Urothelium cell line (cell line): Measurements from ENCODE around the gene PRR30.
"Not testable (repeated sequence)": the region's sequence is repeated elsewhere in the genome, so short reads cannot be mapped to it uniquely, and the experiment has no call there.

Experiments
- DNase-seq: peaks from one replicate; pipeline ENCODE4 v3.0.0; 2011; ENCODE audit warnings: low spot score, mixed read lengths
- FAIRE-seq: peaks from 2 replicates; lab custom pipeline; 2011; peaks lifted over from hg19 to GRCh38; lab: Jason Lieb, UNC

Gene PRR30

GRCh38 chr2:27130396-27130795 lies 8.8 kb downstream of the PRR30 start:
- FAIRE-seq (no peak), DNase-seq (no peak)

DNA sequence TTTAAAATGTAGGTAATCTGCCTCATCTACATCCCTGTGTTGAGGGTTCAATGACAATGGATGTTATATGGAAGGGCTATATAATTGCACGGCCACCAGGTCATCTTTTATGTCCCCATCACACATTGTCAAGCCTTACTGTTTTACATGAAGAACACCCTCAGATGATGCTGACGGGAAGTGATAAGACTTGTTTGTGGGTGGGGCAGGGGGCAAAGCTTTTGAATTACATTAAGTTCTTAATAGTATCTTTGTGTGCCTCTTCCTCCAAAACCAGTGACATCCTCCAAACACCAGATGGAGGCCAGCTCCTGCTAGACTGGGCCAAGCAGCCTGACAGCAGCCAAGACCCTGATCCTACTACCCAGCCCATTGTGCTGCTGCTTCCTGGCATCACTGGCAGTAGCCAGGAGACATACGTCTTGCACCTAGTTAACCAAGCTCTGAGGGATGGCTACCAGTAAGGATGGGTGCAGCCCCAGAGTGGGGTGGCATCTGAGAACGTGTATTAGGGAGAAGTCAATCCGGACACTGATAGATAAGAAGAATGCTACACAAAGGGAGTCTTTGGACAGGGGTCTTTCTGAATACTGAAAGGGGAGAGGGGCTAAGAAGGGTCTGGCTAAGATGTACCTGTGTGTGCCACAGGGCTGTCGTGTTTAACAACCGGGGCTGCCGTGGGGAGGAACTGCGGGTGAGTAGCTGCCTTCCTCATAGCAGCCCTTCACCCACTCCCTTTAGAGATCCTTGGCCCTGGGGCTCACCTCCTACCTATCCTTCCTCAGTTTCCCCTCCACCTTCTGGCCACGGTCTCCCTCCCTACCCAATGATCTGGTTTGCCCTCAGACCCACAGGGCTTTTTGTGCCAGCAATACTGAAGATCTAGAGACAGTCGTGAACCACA lies 10.3 kb downstream of the PRR30 start:
- FAIRE-seq = no peak
- no peak for DNase-seq

DNA sequence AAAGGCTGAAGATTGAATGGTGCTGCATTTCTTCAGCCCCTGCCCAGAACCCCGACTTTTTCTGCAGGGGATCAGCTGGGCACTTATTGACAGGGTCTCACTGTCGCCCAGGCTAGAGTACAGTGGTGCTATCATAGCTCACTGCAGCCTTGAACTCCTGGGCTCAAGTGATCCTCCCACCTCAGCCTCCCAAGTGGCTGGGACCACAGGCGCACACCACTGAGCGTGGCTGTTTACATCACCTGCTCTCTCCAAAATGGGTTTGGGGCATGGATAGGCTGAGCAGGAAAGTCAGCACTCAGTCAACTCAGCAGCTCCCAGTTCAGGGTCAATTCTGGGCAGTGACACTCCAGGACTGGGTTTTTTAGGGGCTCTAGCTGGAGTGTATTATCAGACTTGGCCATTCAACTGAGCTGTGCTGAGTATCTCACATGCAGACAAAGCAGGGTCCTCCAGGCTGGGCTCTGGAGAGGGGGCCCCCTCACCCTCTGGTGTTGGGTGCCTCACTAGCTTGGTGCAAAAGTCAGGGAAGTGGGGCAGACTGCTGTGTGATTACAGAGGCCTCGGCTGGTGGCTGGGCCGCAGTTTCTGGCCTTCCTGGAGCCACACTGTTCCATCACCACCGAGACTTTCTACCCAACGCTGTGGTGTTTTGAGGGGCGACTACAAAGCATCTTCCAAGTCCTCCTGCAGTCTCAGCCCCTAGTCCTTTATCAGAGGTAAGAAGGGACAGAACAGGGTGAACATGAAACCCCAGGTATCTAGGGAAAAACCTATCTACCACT lies 11.1 kb downstream of the PRR30 start:
- FAIRE-seq (no peak), DNase-seq (no peak)

DNA sequence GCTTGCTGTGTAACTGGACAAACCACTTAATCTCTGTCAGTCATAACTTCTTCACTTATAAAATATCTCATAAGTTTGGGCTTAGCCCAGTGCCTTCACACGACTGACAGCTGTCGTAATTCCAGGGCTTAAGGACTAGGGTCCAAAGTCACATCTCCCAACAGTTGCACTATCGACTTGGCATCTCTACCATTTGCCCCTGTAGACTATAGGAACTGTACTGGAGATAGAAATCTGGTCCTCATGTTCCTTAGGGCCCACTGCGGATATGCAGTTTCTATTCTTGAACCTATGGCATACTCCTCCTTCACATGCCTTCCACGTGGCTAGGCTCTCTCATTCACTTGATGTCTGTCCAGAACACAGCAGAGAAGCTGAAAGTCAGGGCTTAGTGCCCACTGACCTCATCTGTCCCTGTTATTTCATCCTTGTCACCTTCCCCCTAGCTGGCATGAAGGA lies 12.9 kb downstream of the PRR30 start:
- DNase-seq (no peak), FAIRE-seq (no peak)

GRCh38 chr2:27125104-27125503 lies 14.1 kb downstream of the PRR30 start:
- DNase-seq = no peak
- no peak for FAIRE-seq

DNA sequence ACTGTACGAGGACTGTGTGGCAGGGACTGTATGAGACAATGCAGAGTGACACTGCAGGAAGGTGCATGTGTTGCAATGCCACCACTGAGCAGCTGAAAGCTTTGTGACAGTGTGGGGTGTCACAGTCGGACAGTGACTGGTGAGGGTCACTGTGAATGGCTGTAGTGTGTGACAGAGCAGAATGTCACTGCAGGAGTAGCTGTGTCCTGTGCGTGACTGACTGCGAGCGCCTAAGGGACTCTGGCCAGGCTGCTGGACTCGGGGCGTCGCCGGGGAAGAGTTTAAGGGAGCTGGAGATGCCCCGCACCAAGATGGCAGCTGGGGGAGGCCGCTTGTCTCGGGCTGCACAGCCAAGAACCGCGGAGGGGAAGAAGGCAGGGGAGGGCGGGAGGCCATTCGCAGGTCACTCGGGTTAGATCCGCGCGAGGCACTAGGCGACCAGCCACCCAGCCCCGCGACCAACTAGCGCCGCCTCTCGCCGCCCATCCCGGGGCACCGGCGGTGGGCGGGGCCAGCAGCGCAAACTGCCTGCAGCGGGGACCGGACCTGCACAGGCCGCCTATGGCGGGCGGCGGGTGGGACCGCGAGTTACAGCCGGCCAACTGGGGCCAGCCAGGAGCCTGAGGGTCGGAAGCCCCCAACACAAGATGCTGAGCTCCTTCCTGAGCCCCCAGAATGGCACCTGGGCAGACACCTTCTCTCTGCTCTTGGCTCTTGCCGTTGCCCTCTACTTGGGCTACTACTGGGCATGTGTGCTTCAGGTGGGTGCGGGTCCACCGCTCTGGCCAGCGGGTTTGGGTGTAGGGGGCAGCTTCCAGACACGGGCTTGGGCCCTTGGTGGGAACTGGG lies 15.7 kb downstream of the PRR30 start, which contains the start of gene ABHD1:
TSS of gene ABHD1 (plus strand) at position 514 of the 849 bp plus-strand sequence. CDS start at position 648, 134 bp downstream.
- DNase-seq (peak; percentile 65), FAIRE-seq (peak; percentile 68)

DNA sequence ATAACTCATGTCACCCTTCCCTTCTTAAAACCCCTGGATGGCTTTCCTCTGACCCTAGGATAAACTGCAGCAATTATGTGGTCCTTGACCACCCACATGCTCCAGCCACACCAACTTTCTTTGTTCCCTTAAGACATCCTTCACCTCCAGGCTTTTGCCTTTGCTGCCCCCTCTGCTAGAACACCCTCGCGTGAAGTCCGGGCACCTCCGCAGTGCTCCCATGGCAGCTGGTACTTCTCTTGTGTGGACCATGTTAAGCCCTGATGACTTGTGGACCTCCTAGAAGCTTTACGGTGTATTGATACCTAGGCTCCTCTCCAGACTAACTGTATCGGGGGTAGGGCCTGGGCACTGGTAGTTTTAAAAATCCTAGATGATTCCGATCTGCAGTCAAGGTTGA lies 16.4 kb downstream of the PRR30 start:
- FAIRE-seq = no peak
- no peak for DNase-seq

GRCh38 chr2:27121906-27122305 lies 17.3 kb downstream of the PRR30 start:
- FAIRE-seq (no peak), DNase-seq (no peak)

GRCh38 chr2:27119330-27119670 lies 19.9 kb downstream of the PRR30 start:
- not testable (repeated sequence) for DNase-seq, FAIRE-seq

DNA sequence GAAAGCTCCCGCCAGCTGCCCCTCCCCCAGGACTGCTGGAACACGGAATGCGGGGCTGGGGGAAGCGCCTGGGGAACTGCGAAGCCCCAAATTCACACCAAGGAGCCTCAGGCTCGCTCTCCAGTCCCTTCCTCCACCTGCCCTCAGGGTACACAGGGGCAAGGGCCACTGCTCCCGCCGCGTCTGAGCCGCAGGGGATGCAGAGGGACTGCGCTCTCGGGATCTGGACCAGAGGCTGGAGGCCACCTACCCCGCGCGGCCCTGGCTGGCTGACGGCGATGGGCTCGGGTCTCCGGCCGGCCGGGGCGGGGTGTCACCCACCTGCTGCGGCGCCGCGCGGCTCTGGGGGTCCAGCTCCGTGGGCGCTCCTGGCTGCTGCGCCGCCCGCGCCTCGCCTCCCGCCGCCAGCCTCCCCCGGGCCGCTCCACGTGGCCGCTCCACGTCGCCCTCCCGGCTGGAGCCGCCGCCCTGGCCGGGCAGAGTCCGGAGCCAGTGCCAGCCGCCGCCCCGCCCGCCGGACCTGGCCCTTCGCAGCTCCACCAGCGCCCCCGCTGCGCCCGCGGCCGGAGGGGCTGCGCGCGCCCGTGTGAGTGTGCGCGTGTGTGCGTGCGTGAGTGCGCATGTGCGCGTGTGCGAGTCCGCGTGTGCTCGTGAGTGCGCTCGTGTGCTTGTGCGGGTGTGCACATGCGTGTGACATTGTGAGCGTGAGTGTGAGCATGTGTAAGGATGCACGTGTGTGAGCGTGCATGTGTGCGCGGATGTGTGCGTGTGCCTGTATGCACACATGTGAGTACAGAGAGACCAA lies 20.5 kb downstream of the PRR30 start, which contains the start of gene CGREF1:
TSS of gene CGREF1 (minus strand) at position 604 of the 805 bp plus-strand sequence. CDS start 14,762 bp downstream, outside the sequence.
- FAIRE-seq (peak; percentile 93), DNase-seq (peak; percentile 59)

DNA sequence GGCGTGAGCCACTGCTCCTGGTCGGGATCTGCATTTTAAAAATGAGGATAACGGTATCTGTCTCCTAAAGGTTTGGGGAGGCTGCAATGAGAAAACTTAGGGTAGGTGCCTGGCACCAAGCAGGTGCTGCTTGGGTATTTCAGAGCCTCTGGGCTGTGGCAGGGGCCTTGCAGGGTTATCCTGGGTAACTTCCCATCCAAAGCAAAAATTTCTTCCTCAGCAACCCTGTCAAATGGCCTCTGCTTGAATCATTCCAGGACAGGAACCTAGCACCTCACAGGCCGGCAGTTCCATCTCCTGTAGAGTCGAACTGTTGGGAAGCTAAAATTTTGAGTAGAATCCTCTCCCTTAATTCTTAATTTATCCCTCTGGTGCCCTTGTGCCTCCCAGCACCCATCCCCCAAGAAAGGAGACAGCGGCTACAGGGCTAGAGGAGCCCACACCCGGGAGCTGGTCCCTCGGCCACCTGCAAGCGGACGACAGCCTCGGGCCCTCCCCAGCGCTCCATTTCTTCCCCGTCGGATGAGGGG lies 21.1 kb downstream of the PRR30 start:
- no peak for DNase-seq
- FAIRE-seq = no peak

DNA sequence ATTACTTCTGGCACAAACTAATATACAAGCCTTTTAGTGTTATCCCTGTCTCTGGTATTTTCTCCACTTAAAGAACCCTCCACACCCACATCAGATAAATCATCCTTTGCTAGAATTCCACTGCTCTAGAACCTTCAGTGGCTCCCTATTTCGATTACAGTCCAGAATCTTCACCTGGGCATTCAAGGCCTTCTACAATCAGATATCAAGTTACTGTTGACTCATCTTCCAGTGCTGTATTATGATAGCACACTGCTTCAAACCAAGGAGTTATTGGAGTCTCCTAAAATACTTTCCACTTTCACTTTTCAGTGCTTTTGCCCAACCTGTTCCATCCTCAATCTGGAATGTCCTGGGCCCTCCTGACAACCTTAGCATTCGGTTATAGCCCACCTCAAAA lies 23.7 kb downstream of the PRR30 start:
- DNase-seq (no peak), FAIRE-seq (no peak)

GRCh38 chr2:27111392-27112078 lies 27.7 kb downstream of the PRR30 start:
- DNase-seq, FAIRE-seq: not testable (repeated sequence)

- not testable (repeated sequence) for FAIRE-seq, DNase-seq
Observed at GRCh38 chr2:27110603-27111352, 28.4 kb downstream of the PRR30 start.

- DNase-seq = no peak
- FAIRE-seq = no peak
Observed at GRCh38 chr2:27109083-27109482, 30.1 kb downstream of the PRR30 start.

DNA sequence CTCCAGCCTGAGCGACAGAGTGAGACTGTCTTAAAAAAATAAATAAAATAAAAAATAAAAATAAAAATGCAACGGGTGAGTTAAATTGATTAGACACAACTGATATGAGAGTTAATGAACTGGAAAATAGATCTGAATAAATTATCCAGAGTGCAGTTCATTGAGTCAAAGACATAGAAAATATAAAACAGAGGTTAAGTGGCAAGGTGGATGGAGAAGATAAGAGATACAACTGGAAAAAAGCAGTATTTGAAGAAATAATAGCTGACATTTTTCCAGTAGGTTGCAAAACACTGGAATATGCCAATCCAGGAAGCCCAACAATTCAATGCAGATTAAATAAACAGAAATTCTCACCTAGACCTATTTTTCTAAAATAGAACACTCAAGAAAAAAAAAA lies 31.0 kb downstream of the PRR30 start:
- DNase-seq (no peak), FAIRE-seq (no peak)

DNA sequence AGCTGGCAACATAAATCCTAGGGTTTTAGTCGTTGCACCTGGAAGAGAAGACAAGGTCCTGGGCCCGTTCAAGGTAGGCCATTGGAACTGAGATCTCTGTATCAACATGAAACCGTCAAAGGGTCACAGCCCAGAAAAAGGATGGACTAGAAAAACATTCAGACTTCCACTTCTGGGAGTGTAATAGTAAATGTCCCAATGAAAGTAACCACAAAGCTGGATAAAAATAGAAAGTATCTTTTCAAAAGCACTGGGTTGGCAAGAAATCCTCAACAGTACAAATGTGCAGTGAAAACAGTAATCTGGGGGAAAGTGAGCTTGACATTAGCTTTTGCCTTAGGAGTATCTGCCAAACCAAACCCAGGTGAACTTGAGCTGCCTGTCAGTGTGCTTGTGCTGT lies 33.2 kb downstream of the PRR30 start:
- DNase-seq = no peak

DNA sequence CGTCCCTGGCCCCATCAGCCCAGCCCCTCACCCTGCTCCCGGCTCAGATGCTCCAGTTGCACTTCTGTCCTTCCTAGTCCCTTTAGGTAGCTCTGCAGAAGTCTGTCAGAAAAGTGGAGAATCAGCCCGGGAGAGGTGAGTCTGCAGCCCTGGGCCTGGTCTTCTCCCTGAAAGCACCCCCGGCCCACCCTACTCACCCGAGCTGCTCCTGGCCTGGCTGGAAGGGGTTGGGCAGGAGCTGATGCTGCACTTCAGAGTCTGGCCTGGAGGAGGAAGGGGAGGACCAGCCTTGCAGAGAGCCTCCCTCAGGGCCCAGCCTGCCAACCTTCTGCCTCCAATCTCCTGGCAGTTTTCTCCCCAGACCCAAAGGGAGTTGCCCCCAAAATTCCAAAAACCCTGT lies 36.9 kb downstream of the PRR30 start:
- DNase-seq = no peak
- FAIRE-seq = no peak

More for the DNA sequence above, 33.2 kb downstream of the PRR30 start:
- FAIRE-seq = no peak
